ENCODE results near the gene TBC1D17.

TBC1D17 gene

GRCh38 chr19:49862391-49863253, 14.9 kb upstream of the TBC1D17 start:
- no peak for DNase-seq

DNA sequence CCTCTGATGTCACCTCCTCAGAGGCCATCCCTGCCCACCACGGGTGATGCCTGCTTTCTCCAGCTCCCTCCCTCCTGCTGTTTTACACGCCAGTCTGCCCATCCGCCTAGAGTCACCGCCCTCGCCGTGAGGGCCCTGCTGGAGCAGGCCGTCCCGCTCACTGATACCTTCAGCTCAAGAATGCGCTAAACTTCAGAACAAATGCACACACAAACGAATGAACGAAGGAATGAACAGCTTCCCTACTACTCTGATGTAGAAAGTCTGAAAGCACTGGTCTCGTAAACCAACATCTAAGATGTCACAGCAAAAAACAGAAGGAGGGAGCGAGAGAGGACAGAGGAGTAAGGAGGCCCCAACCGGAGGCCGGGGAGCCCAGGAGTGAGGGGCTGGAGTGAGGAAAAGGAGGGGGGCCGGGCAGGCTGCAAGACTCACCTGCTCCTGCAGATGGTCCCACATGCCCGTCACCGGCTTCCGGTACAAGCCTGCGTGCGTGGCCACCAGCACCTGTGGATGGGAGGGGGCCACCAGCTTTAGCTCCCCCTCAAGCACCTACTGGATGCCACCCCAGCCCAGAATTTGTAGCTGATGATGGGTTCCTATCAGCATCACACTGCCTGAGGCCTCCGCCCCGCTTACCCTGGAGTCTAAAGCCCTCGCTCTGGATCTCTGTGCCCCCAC, 14.1 kb upstream of the TBC1D17 start:
- no peak for DNase-seq

GRCh38 chr19:49863935-49864320, 13.6 kb upstream of the TBC1D17 start:
- no peak for DNase-seq

DNA sequence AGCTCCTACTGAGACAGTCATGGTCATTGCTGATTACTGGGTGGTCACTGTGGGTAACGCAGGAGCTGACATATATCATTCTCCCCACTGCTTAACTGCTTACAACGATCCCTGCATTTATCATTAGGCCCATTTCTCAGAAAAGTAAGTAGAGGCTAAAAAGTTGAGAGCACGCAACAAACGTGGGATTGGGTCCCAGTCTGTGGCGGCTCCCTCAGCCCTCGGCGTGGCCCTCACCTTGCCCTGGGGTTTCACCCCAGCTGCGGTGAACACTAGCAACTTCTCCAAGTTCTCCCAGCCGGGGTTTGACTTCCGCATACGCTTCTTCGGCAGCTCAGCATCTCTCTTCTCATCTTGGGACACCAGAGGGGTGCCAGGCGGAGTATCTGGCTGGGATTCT, 12.6 kb upstream of the TBC1D17 start:
- no peak for DNase-seq

GRCh38 chr19:49866933-49867782, 10.3 kb upstream of the TBC1D17 start, which contains the start of gene PNKP:
PNKP (minus strand) TSS chr19:49867576; CDS start chr19:49867204, 372 bp downstream.
- peak; percentile 88 to 90 for DNase-seq

DNA sequence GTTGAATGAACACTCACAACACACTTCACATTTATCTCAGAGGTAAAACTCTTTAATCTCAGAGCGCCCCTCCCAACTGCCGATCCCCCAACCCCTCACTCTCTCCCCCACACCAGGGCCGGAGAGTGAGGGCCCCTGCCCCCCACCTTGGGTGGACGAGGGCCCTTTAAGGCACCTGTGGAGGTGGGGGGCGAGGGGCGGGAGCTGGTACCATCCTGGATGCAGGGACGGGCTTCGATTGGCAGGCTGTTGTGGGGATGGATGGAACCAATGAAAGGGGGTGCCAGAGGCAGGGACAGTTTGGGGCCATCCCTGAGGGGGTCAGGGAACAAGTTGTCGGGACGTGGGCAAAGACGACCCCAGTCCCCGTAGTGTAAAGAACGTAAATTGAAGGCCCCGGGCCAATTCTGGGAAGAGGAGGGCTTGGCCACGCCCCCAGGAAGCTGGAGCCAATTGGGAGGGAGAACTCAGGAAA, 8.5 kb upstream of the TBC1D17 start:
- DNase-seq, result no peak

DNA sequence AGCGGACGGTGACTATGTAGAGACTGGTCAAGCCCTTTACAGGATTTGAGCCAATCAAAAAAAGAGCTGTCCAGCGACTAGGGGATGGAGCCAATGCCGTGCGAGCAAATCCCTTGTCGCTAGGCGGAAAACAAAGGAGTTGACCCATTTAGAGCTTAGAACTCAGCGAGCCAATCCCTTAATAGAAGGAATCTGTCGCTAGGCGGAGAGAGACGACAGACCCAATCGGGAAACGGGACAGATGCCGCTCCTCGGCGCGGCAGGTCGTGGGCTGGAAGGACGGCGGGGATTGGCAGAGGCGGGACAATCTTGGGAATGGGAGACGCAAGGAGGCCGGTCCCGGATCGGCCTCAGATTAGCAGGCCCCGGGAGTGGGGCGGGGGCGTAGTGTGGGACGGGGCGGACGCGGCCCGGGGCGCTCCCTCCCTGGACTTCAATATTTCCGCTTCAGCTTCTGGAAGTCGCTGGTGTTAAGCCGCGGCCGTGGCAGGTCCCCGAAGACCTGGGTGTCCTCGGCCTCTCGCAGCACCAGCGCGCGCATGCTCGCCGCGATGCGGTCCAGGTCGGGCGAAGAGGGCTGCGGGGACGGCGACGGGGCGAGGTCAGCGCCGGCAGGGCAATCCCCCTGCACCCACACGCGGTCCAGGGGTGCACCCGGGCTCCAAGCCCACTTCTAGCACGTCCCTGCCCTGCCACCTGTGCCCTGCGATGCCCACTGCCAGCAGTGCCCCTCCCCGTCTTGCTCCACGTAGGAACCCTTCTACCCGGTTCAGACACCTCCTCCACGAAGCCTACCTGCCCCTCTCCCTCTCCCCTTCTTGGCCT, 7.8 kb upstream of the TBC1D17 start:
- DNase-seq, result peak; percentile 98 to 99

- no peak for DNase-seq
These were observed 7.1 kb upstream of the TBC1D17 start for GRCh38 chr19:49870309-49870901.

DNA sequence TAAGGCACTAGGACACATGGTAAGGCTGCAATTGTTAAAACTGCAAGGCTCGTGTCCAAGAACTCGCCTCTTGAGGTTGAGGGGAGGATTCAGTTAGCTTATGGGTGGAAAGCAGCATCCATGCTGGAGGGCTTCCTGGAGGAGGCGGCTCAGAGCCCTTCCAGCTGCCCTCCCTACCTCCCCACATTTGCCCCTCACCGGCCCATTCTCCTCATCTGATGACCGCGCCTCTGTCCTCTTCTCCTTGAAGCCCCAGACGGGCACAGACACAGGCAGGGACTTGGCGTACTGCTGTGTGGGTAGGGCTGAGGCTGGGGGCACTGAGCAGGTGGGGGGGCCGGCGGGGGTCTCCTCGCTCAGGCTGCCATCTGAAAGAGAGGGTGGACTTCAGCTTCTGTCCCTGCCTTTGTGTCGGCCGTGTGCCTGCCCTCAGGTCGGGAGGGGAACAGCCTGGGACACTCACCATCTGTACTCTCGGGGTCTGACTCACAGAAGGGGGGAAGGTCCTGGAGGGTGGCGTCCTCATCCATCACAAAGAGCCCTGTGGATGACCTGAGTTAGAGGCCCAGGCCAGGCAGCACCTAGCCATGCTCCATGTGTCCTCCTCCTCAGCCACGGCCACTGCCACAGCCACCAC, 6.0 kb upstream of the TBC1D17 start:
- no peak for DNase-seq

DNA sequence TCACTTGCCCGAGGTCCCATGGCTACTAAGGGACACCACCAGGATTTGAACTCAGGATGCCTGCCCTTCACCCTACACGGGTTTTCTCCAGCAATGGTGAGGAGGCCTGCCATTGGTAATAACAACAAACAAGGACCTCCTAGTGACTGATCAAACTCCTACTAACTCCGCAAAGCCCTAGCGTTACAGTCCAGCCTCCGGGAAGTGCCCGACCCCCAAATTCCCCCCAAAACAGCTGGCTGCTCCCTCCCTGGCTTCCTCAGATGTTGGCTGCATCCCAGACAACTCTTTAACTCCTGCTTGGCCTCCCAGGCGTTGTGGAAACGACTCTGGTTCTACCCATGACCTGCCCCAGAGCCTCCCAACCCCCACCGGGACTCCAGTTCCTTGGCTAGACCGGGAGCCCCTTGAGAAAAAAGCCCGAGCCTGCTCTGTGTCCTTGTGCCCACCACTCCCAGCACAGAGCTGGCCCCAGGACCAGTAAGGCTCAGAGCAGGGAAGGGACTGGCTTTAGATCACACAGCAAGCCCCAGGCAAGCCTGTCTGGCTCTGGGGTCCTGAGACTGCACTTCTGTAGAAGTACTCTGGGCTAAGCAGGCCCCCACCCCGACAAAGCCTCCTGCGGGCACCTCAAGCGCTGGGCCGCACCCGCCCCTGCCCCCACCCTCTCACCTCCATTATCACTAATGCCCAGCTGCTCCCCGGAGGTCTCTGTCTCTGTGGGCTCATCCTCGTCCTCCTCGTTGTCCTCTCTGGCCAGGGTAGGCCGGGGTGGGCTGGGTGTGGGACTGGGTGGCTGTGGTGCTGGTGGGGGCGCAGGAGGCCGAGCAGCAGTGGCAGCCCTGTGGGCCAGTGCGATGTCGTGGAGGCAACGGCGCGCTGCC, 5.0 kb upstream of the TBC1D17 start:
- no peak for DNase-seq

DNA sequence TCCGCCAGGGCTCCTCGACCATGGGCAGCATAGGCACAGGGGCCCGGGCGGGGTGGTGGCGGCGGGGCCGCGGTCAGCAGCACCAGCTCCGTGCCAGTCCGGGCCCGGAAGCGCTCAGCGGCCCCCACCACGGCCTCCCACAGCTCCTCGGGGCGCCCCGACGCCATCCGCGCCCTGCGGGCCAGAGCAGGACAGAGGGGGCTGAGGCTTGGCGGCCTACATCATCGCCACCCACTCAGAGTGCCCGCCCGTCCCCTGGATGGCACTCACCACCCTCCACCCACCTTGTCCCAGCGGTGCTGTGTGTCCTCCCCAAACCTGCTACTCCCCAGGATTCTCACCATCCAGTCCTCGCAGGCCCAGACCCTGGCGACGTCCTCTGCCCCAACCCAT, 4.4 kb upstream of the TBC1D17 start:
- no peak for DNase-seq

DNA sequence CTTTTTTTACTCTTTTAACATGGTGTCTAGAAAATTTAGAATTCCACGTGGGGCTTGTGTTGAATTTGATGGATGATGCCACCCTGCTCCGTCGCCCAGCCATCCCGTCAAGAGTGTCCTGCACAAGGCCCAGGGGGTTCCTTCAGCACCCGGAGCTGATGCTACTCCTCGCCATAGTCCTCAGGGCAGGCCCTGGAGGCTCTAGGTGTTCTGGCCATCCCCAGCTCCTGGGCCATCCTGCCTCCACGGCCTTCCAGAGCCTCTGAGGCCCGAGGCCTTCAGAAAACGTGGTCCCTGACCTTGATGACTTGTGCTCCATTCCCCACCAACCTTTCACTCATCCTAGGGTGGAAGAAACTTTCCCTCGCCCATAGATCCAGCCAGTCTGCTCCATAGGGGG, 3.7 kb upstream of the TBC1D17 start:
- no peak for DNase-seq

DNA sequence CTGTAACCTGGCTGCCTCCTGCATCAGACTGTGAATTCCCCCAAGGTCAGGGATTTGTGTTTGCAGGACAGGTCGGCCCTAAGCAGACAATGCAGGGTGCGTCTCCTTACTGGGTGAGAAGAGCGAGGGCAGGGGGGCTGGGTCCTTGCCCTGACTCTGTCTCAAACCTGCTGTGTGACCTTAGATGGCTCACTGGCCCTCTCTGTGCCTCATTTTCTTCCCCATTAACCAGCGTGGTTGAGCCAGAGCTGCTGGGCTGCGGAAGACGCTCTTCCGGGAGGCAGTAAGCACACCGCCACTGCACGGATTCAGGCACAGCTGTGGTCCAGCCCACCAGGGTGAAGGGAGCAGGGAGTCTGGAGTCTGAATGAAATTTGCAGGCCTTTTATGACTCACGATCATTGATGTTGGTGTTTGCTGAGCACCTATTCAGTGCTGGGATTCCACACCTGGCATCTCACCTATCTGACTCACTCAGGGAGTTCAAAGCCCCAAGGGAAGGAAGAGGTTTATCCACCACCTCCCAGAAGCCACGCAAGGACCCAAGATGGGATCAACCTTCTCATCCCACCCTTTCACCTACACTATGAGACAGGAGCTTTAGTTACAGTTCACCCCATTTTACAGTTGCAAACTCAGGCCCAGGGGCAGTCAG, 2.9 kb upstream of the TBC1D17 start:
- no peak for DNase-seq

GRCh38 chr19:49875177-49875576, 2.3 kb upstream of the TBC1D17 start:
- no peak for DNase-seq

DNA sequence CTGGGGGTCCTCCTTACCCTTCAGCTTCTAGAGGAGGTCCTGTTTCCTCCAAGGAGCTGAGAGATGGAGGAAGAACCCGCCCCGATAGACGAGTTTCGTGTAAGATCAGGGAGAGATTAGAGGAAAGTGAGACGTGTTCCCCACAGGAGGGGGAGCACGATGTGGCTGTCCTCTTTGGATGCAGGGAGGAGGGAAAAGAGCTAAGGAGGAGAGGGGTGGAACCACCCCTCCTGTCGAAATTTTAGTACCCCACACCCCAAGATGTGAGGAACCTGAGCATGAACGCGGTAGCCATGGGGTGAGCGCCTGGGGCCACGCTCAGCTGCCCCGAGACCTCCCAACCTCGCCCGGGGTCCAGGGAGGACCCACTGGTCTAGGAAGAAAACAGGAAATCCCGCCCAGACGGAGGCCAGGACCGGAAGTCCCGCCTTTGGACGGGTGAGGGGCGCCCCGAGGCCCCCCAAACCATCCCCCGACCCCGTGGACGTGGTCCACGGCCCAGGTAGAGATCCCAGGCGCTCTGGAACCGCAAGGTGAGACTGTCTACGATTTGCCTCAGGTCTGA, 1.6 kb upstream of the TBC1D17 start:
- peak; percentile 64 to 67 for DNase-seq

- peak; percentile 99 for DNase-seq
These were observed 981 bp upstream of the TBC1D17 start for GRCh38 chr19:49876422-49877019.

DNA sequence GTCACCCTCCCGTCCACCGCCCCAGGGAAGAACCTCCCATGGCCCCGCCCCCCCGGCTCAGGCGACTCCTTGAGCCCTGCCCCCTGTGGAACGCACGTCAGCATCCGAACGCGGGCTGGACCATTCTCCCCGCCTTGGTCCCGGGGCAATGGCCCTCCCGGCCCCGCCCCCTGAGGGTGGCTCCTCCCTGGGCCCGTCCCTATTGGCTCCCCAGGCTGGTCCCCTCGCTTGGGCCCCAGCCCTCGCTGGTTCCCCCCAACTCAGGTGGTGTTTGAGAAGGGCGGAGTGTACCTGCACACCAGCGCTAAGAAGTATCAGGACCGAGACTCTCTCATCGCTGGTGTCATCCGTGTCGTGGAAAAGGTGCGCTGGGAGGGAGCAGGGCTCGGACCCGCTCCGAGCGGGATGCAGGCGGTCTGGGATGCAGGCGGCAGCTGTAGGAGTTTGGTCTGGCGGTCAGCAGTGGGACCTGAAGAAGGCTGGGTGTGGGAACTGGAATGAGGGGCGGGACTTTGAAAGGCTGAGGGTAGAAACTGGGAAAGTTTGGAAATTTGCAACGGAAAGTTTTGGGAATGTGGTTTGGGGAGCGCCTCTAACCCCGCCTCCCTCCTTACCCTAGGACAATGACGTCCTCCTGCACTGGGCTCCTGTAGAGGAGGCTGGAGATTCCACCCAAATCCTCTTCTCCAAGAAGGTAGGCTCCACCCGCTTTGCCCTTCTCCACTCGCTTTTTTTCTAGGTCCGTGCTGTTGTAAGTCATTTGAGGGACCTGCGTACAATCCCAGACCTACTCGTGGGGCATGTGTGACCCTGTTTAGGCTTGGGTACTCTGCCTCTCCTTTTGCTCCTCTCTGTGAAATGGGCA, 609 bp downstream of the TBC1D17 start:
- peak; percentile 98 to 99 for DNase-seq

GRCh38 chr19:49878744-49879070, 1.2 kb downstream of the TBC1D17 start:
- DNase-seq, result no peak

Data from CD4-positive, alpha-beta T cell treated with Interleukin-4 for 1 hour (primary cell).